Measurements from ENCODE around the gene UBALD2.

DNA sequence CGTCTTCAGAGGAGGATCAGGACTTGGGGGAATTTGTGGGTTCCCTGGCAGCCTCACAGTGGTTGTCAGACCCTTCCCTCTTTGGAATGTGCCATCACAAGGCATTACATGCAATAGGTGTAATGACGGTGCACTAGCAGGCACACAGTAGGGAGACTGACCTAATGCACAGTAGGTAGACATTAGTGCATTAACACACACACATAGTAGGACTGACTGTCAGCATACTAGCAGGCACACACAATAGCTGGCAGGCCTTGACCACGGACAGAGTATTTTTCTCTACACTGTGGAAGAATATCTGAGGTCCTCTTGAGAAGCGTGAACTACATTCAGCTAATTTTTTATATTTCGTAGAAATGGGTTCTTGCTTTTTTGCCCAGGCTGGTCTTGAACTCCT, 10.9 kb upstream of the UBALD2 start:
- TF ChIP-seq, protein P1, sequence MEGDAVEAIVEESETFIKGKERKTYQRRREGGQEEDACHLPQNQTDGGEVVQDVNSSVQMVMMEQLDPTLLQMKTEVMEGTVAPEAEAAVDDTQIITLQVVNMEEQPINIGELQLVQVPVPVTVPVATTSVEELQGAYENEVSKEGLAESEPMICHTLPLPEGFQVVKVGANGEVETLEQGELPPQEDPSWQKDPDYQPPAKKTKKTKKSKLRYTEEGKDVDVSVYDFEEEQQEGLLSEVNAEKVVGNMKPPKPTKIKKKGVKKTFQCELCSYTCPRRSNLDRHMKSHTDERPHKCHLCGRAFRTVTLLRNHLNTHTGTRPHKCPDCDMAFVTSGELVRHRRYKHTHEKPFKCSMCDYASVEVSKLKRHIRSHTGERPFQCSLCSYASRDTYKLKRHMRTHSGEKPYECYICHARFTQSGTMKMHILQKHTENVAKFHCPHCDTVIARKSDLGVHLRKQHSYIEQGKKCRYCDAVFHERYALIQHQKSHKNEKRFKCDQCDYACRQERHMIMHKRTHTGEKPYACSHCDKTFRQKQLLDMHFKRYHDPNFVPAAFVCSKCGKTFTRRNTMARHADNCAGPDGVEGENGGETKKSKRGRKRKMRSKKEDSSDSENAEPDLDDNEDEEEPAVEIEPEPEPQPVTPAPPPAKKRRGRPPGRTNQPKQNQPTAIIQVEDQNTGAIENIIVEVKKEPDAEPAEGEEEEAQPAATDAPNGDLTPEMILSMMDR (IDR thresholded peaks at IDR 0.05; ENCODE audit: insufficient read depth, low read length): no peak
- TF ChIP-seq POLR2AphosphoS5 (IDR thresholded peaks at IDR 0.05; ENCODE audit: low read depth): no peak
- TF ChIP-seq, protein P2, sequence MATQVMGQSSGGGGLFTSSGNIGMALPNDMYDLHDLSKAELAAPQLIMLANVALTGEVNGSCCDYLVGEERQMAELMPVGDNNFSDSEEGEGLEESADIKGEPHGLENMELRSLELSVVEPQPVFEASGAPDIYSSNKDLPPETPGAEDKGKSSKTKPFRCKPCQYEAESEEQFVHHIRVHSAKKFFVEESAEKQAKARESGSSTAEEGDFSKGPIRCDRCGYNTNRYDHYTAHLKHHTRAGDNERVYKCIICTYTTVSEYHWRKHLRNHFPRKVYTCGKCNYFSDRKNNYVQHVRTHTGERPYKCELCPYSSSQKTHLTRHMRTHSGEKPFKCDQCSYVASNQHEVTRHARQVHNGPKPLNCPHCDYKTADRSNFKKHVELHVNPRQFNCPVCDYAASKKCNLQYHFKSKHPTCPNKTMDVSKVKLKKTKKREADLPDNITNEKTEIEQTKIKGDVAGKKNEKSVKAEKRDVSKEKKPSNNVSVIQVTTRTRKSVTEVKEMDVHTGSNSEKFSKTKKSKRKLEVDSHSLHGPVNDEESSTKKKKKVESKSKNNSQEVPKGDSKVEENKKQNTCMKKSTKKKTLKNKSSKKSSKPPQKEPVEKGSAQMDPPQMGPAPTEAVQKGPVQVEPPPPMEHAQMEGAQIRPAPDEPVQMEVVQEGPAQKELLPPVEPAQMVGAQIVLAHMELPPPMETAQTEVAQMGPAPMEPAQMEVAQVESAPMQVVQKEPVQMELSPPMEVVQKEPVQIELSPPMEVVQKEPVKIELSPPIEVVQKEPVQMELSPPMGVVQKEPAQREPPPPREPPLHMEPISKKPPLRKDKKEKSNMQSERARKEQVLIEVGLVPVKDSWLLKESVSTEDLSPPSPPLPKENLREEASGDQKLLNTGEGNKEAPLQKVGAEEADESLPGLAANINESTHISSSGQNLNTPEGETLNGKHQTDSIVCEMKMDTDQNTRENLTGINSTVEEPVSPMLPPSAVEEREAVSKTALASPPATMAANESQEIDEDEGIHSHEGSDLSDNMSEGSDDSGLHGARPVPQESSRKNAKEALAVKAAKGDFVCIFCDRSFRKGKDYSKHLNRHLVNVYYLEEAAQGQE (IDR thresholded peaks at IDR 0.05; ENCODE audit: insufficient replicate concordance, low read depth): no peak
- TF ChIP-seq SPI1 (IDR thresholded peaks at IDR 0.05; ENCODE audit: borderline replicate concordance, low read depth): no peak
- no peak for TF ChIP-seq GABPA (IDR thresholded peaks at IDR 0.05; ENCODE audit: low read depth)
